Measurements from ENCODE around the gene GATA5. TPM values are rescaled to one million over a fixed set of nuclear protein-coding genes. Genes with fewer than 3 reads are reported as not detected.

The GATA5 gene
- total and polyA plus RNA-seq, 10 of the 15 experiments (the other 5 are each of a cell fraction or from before 2014, with no cell fraction given), result not detected

- TF ChIP-seq PRDM15 (CRISPR knock-in tag; IDR thresholded peaks at IDR 0.05), result no peak
- TF ChIP-seq ELK1 (IDR thresholded peaks at IDR 0.05; ENCODE audit: low read depth, low read length), result no peak
These were observed 18.1 kb upstream of the GATA5 start (continued) for GRCh38 chr20:62493886-62494285.

GRCh38 chr20:62493253-62493885 lies 17.6 kb upstream of the GATA5 start:
- SMC1A ChIA-PET (ENCODE audit: uncharacterized antibody, unreplicated experiment), result interaction anchor here (1.1 kb wide), 1 partner anchor 123 kb away, joined by 3 read pairs; no protein-coding TSS in a partner anchor
- 34% methylated on average over 11 of the region's 15 CpGs for WGBS (ENCODE audit: insufficient coverage, insufficient replicate concordance, low lambda C conversion rate, missing lambda C conversion rate)
- intact Hi-C loops (cut with micrococcal nuclease; ENCODE audit: unreplicated experiment), result no loop called here
- no peak overlapping the region for H2AFZ ChIP-seq (ENCODE audit: control insufficient read depth, low read depth, low read length)
- DNase-seq (ENCODE audit: low read depth, low spot score) (no peak), ATAC-seq (no peak), FAIRE-seq (no peak)
- BruUV-seq (replicated peaks), result no TSS peak
- H3K9me3 ChIP-seq (replicated peaks; ENCODE audit: control insufficient read depth, insufficient read depth, low read length), result no peaks in the 10 kb centered on the region
- H3K4me1 ChIP-seq (ENCODE audit: control insufficient read depth, insufficient read depth, low read length), result peaks cover 6% of the 10 kb centered on the region
- POLR2A ChIA-PET, result interaction anchor here (0.9 kb wide), 1 partner anchor 301 kb away, joined by 3 read pairs; no protein-coding TSS in a partner anchor
- H4K20me1 ChIP-seq (ENCODE audit: control insufficient read depth, insufficient read depth), result no peaks in the 10 kb centered on the region
- RAD21 ChIA-PET (ENCODE audit: unreplicated experiment), result interaction anchor here (0.7 kb wide), 1 partner anchor 123 kb away, joined by 3 read pairs; no protein-coding TSS in a partner anchor
- peaks cover 0 to 4% of the 10 kb centered on the region in 2 experiments; a peak in 1 of 4 replicates for H3K27me3 ChIP-seq (replicated peaks in 1 of 2; ENCODE audit: control insufficient read depth in 2 of 2, insufficient read depth in 2 of 2, low read length in 1 of 2)
- H3K4me3 ChIP-seq, result no peak overlapping the region
- no peaks in the 10 kb centered on the region for H3K79me2 ChIP-seq (ENCODE audit: control insufficient read depth, insufficient read depth, low read length)
- no peak overlapping the region for H3K4me2 ChIP-seq (ENCODE audit: control insufficient read depth, insufficient read depth)
- no peak overlapping the region for H3K27ac ChIP-seq (ENCODE audit: control insufficient read depth, insufficient read depth)
- H3K36me3 ChIP-seq (ENCODE audit: control insufficient read depth in 2 of 2, insufficient read depth in 2 of 2, low read length in 1 of 2), result no peaks in the 10 kb centered on the region
- in situ Hi-C loops (cut with MboI), result no loop called here
- H3K9ac ChIP-seq (ENCODE audit: control insufficient read depth, insufficient read depth, low read length), result no peak overlapping the region
- CTCF ChIA-PET, result interaction anchor here (0.8 kb wide), 1 partner anchor 8 kb away, joined by 3 read pairs; no protein-coding TSS in a partner anchor
- TF ChIP-seq NR2C1 (IDR thresholded peaks at IDR 0.05) (no peak), ZBTB11 (CRISPR knock-in tag; IDR thresholded peaks at IDR 0.05) (no peak), ASH2L (IDR thresholded peaks at IDR 0.05; ENCODE audit: borderline replicate concordance, low read depth) (no peak), SRF (IDR thresholded peaks at IDR 0.05; ENCODE audit: low read depth in 2 of 2, low read length in 2 of 2) (no peak), TAF1 (IDR thresholded peaks at IDR 0.05; ENCODE audit: borderline replicate concordance, low read depth, low read length) (no peak), ZBTB40 (IDR thresholded peaks at IDR 0.05; ENCODE audit: borderline replicate concordance) (no peak)
